GM23338 (cell line): ENCODE data around the gene SLC12A6. TPM values are rescaled to one million over a fixed set of nuclear protein-coding genes. Genes with fewer than 3 reads are reported as not detected.
A peak's percentile ranks its signal among the peaks of the same experiment; 100 is the strongest.

Experiments
- ATAC-seq: fragments of 200-7000 bp; cut with Tn5 transposase; 3 replicates; pipeline ENCODE4 v1.9.1; 2020
- DNase-seq: peaks from one replicate; pipeline ENCODE4 v3.0.0-alpha.2; 2015; ENCODE audit warnings: low spot score
- H2AFZ ChIP-seq: fragments of 200-600 bp; sonication (generic); 2 replicates; pipeline ENCODE4 v1.8.0; 2016; ENCODE audit warnings: antibody characterized with exemption, mild to moderate bottlenecking, moderate library complexity
- H3F3A ChIP-seq: fragments of 200-600 bp; sonication (generic); replicated peaks from 2 replicates; pipeline ENCODE4 v1.8.0; 2017; ENCODE audit warnings: antibody characterized with exemption, mixed run types, low read depth
- H3K27ac ChIP-seq: fragments of 200-600 bp; sonication (generic); 2 replicates; pipeline ENCODE4 v1.6.1; 2016; ENCODE audit warnings: low read depth
- H3K27me3 ChIP-seq: fragments of 200-600 bp; sonication (generic); 2 replicates; pipeline ENCODE4 v1.8.0; 2016; ENCODE audit warnings: mild to moderate bottlenecking, mixed run types, moderate library complexity; ENCODE audit not compliant: insufficient read depth
- H3K36me3 ChIP-seq: fragments of 200-600 bp; sonication (generic); 2 replicates; pipeline ENCODE4 v1.8.0; 2016; ENCODE audit warnings: mild to moderate bottlenecking; ENCODE audit not compliant: insufficient read depth
- H3K4me1 ChIP-seq: fragments of 200-600 bp; sonication (generic); 2 replicates; pipeline ENCODE4 v1.8.0; 2016; ENCODE audit warnings: mild to moderate bottlenecking, moderate library complexity; ENCODE audit not compliant: insufficient read depth
- H3K4me2 ChIP-seq: fragments of 200-600 bp; sonication (generic); 2 replicates; pipeline ENCODE4 v1.7.1; 2017; ENCODE audit warnings: mixed run types
- H3K4me3 ChIP-seq: fragments of 200-600 bp; sonication (generic); 2 replicates; pipeline ENCODE4 v1.6.1; 2016; ENCODE audit warnings: mixed run types
- H3K79me2 ChIP-seq: fragments of 200-600 bp; sonication (generic); replicated peaks from 2 replicates; pipeline ENCODE4 v1.8.0; 2017; ENCODE audit warnings: mild to moderate bottlenecking; ENCODE audit not compliant: insufficient read depth
- H3K9me2 ChIP-seq: fragments of 200-600 bp; sonication (generic); 2 replicates; pipeline ENCODE4 v1.8.0; 2017; ENCODE audit not compliant: insufficient read depth
- H4K20me1 ChIP-seq: fragments of 200-600 bp; sonication (generic); replicated peaks from 2 replicates; pipeline ENCODE4 v1.8.0; 2017; ENCODE audit warnings: mild to moderate bottlenecking; ENCODE audit not compliant: insufficient read depth
- H3K27ac Mint-ChIP-seq: 2 replicates; pipeline ENCODE4 v1.8.0; 2020; ENCODE audit warnings: inconsistent platforms, mild to moderate bottlenecking, moderate library complexity, mixed read lengths
- H3K27me3 Mint-ChIP-seq: 3 replicates; pipeline ENCODE4 v1.8.0; 2022; ENCODE audit warnings: low read depth, mild to moderate bottlenecking, moderate library complexity, mixed read lengths, inconsistent platforms; ENCODE audit not compliant: insufficient read depth, poor library complexity
- H3K36me3 Mint-ChIP-seq: 3 replicates; pipeline ENCODE4 v1.8.0; 2021; ENCODE audit warnings: low read depth, mild to moderate bottlenecking, inconsistent platforms, moderate library complexity, mixed read lengths
- H3K4me1 Mint-ChIP-seq: 3 replicates; pipeline ENCODE4 v1.8.0; 2020; ENCODE audit warnings: mild to moderate bottlenecking, inconsistent platforms, mixed read lengths
- H3K4me3 Mint-ChIP-seq: 3 replicates; pipeline ENCODE4 v1.8.0; 2021; ENCODE audit warnings: moderate library complexity, mild to moderate bottlenecking, inconsistent platforms, mixed read lengths
- H3K9me3 Mint-ChIP-seq: 3 replicates; pipeline ENCODE4 v1.8.0; 2020; ENCODE audit warnings: moderate library complexity, mild to moderate bottlenecking, inconsistent platforms, mixed read lengths
- CREB1 ChIP-seq: fragments of 250-450 bp; sonication (Bioruptor Pico); IDR thresholded peaks from 2 replicates; pipeline ENCODE4 v1.5.0; 2020; ENCODE audit warnings: low read depth, mild to moderate bottlenecking, moderate library complexity
- EZH2 ChIP-seq: fragments of 200-600 bp; sonication (generic); IDR thresholded peaks from one replicate; pipeline ENCODE4 v1.8.0; 2017; ENCODE audit warnings: antibody characterized with exemption, mild to moderate bottlenecking, low read depth; ENCODE audit not compliant: unreplicated experiment
- EZH2phosphoT487 ChIP-seq: fragments of 200-600 bp; sonication (generic); IDR thresholded peaks from one replicate; pipeline ENCODE4 v1.8.1; 2018; ENCODE audit warnings: antibody characterized with exemption; ENCODE audit not compliant: unreplicated experiment
- JUNB ChIP-seq: IDR thresholded peaks from one replicate; pipeline ENCODE4 v1.6.1; 2016; ENCODE audit warnings: antibody characterized with exemption; ENCODE audit not compliant: unreplicated experiment
- NANOG ChIP-seq: IDR thresholded peaks from 2 replicates; pipeline ENCODE4 v1.6.1; 2016; ENCODE audit warnings: antibody characterized with exemption, borderline replicate concordance
- POLR2AphosphoS5 ChIP-seq: IDR thresholded peaks from 2 replicates; pipeline ENCODE4 v1.6.1; 2016; ENCODE audit warnings: antibody characterized with exemption, low read depth
- STAT1 ChIP-seq: IDR thresholded peaks from one replicate; pipeline ENCODE4 v1.6.1; 2016; ENCODE audit warnings: antibody characterized with exemption; ENCODE audit not compliant: unreplicated experiment
- ZNF114 ChIP-seq: fragments of 250-450 bp; sonication (Bioruptor Pico); IDR thresholded peaks from 2 replicates; pipeline ENCODE4 v1.5.0; 2020; ENCODE audit warnings: mild to moderate bottlenecking, moderate library complexity
- ZNF331 ChIP-seq: fragments of 250-450 bp; sonication (Bioruptor Pico); IDR thresholded peaks from 2 replicates; pipeline ENCODE4 v1.5.0; 2020; ENCODE audit warnings: low read depth, mild to moderate bottlenecking, moderate library complexity
- polyA plus RNA-seq: library from polyadenylated mRNA; unstranded; fragments of >200 nt; fragmentation: Nextera tagmentation; extraction: Ambion mirVana; gene quantifications from 2 replicates; pipeline ENCODE4 v1.2.1, GENCODE V29; 2016
- total RNA-seq: library from RNA; depleted of rRNA; stranded (reverse); fragments of >200 nt; shearing (Covaris generic); gene quantifications from 2 replicates; pipeline ENCODE4 v1.2.3, GENCODE V29; 2014
- TF ChIP-seq, protein P1 (sequence below), 2 experiments: fragments of 200-600 bp in 1 of 2; sonication (generic) in 1 of 2; conservative IDR thresholded peaks; 2 replicates each; pipeline versions ENCODE4 v1.5.1 to v1.6.1; 2016 to 2017; ENCODE audit warnings: antibody characterized with exemption in 2 of 2, low read depth in 2 of 2, mild to moderate bottlenecking in 2 of 2, moderate library complexity in 1 of 2
- TF ChIP-seq, protein P2 (sequence below): IDR thresholded peaks from 2 replicates; pipeline ENCODE4 v1.6.1; 2016; ENCODE audit warnings: antibody characterized with exemption
- TF ChIP-seq, protein P3 (sequence below): IDR thresholded peaks from one replicate; pipeline ENCODE4 v1.6.1; 2018; ENCODE audit warnings: antibody characterized with exemption; ENCODE audit not compliant: unreplicated experiment
- TF ChIP-seq, protein P4 (sequence below): fragments of 250-450 bp; sonication (Bioruptor Pico); IDR thresholded peaks from 2 replicates; pipeline ENCODE4 v1.5.0; 2020; ENCODE audit warnings: mild to moderate bottlenecking, moderate library complexity

SLC12A6 gene
- total and polyA plus RNA-seq, 2 experiments from 2014 or later = 2.4 to 14.1 TPM

DNA sequence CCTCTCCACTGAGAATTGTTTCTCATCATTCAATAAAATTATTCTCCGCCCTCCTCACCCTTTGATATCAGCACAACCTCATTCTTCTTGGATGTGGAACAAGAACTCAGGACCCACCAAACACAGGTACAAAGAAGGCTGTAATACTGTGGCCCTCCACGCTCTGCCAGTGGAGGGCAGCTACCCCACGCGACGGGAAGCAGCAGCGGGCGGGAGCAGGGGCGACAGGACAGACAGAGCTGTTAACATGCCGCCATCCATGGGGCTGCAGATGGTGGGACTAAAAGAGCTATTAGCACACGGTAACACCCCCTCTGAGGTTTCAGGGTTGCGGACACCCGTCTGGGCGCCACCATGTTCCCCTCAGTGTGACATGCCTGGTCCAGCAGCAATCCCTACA is 75.2 kb downstream of the SLC12A6 start:
- H3K27me3 ChIP-seq = no peaks in the 10 kb centered on the region
- Mint-ChIP-seq H3K4me1 (no peaks in the 10 kb centered on the region), H3K27me3 (no peaks in the 10 kb centered on the region), H3K4me3 (no peak overlapping the region), H3K36me3 (no peaks in the 10 kb centered on the region), H3K9me3 (no peaks in the 10 kb centered on the region), H3K27ac (no peak overlapping the region)
- H3K4me3 ChIP-seq = no peak overlapping the region
- no peaks in the 10 kb centered on the region for H4K20me1 ChIP-seq
- no peak for DNase-seq
- 0 out of 3 replicates have a peak, but pooled peaks have one; percentile 36 for ATAC-seq
- TF ChIP-seq, protein P1, sequence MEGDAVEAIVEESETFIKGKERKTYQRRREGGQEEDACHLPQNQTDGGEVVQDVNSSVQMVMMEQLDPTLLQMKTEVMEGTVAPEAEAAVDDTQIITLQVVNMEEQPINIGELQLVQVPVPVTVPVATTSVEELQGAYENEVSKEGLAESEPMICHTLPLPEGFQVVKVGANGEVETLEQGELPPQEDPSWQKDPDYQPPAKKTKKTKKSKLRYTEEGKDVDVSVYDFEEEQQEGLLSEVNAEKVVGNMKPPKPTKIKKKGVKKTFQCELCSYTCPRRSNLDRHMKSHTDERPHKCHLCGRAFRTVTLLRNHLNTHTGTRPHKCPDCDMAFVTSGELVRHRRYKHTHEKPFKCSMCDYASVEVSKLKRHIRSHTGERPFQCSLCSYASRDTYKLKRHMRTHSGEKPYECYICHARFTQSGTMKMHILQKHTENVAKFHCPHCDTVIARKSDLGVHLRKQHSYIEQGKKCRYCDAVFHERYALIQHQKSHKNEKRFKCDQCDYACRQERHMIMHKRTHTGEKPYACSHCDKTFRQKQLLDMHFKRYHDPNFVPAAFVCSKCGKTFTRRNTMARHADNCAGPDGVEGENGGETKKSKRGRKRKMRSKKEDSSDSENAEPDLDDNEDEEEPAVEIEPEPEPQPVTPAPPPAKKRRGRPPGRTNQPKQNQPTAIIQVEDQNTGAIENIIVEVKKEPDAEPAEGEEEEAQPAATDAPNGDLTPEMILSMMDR (conservative IDR thresholded peaks at IDR 0.05; ENCODE audit: low read depth in 2 of 2) = no peak; a peak in 1 of 4 replicates
- TF ChIP-seq ZNF114 = no peak
- TF ChIP-seq CREB1 (CRISPR knock-in tag) = no peak
- TF ChIP-seq JUNB = no peak
- no peak for TF ChIP-seq EZH2phosphoT487
- TF ChIP-seq ZNF331 (CRISPR knock-in tag) = no peak
- TF ChIP-seq POLR2AphosphoS5 = no peak
- TF ChIP-seq EZH2 = no peak
- no peak for TF ChIP-seq NANOG
- no peak for TF ChIP-seq STAT1
- TF ChIP-seq, protein P2, sequence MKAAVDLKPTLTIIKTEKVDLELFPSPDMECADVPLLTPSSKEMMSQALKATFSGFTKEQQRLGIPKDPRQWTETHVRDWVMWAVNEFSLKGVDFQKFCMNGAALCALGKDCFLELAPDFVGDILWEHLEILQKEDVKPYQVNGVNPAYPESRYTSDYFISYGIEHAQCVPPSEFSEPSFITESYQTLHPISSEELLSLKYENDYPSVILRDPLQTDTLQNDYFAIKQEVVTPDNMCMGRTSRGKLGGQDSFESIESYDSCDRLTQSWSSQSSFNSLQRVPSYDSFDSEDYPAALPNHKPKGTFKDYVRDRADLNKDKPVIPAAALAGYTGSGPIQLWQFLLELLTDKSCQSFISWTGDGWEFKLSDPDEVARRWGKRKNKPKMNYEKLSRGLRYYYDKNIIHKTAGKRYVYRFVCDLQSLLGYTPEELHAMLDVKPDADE = no peak
- TF ChIP-seq, protein P3, sequence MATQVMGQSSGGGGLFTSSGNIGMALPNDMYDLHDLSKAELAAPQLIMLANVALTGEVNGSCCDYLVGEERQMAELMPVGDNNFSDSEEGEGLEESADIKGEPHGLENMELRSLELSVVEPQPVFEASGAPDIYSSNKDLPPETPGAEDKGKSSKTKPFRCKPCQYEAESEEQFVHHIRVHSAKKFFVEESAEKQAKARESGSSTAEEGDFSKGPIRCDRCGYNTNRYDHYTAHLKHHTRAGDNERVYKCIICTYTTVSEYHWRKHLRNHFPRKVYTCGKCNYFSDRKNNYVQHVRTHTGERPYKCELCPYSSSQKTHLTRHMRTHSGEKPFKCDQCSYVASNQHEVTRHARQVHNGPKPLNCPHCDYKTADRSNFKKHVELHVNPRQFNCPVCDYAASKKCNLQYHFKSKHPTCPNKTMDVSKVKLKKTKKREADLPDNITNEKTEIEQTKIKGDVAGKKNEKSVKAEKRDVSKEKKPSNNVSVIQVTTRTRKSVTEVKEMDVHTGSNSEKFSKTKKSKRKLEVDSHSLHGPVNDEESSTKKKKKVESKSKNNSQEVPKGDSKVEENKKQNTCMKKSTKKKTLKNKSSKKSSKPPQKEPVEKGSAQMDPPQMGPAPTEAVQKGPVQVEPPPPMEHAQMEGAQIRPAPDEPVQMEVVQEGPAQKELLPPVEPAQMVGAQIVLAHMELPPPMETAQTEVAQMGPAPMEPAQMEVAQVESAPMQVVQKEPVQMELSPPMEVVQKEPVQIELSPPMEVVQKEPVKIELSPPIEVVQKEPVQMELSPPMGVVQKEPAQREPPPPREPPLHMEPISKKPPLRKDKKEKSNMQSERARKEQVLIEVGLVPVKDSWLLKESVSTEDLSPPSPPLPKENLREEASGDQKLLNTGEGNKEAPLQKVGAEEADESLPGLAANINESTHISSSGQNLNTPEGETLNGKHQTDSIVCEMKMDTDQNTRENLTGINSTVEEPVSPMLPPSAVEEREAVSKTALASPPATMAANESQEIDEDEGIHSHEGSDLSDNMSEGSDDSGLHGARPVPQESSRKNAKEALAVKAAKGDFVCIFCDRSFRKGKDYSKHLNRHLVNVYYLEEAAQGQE = no peak
- TF ChIP-seq, protein P4, sequence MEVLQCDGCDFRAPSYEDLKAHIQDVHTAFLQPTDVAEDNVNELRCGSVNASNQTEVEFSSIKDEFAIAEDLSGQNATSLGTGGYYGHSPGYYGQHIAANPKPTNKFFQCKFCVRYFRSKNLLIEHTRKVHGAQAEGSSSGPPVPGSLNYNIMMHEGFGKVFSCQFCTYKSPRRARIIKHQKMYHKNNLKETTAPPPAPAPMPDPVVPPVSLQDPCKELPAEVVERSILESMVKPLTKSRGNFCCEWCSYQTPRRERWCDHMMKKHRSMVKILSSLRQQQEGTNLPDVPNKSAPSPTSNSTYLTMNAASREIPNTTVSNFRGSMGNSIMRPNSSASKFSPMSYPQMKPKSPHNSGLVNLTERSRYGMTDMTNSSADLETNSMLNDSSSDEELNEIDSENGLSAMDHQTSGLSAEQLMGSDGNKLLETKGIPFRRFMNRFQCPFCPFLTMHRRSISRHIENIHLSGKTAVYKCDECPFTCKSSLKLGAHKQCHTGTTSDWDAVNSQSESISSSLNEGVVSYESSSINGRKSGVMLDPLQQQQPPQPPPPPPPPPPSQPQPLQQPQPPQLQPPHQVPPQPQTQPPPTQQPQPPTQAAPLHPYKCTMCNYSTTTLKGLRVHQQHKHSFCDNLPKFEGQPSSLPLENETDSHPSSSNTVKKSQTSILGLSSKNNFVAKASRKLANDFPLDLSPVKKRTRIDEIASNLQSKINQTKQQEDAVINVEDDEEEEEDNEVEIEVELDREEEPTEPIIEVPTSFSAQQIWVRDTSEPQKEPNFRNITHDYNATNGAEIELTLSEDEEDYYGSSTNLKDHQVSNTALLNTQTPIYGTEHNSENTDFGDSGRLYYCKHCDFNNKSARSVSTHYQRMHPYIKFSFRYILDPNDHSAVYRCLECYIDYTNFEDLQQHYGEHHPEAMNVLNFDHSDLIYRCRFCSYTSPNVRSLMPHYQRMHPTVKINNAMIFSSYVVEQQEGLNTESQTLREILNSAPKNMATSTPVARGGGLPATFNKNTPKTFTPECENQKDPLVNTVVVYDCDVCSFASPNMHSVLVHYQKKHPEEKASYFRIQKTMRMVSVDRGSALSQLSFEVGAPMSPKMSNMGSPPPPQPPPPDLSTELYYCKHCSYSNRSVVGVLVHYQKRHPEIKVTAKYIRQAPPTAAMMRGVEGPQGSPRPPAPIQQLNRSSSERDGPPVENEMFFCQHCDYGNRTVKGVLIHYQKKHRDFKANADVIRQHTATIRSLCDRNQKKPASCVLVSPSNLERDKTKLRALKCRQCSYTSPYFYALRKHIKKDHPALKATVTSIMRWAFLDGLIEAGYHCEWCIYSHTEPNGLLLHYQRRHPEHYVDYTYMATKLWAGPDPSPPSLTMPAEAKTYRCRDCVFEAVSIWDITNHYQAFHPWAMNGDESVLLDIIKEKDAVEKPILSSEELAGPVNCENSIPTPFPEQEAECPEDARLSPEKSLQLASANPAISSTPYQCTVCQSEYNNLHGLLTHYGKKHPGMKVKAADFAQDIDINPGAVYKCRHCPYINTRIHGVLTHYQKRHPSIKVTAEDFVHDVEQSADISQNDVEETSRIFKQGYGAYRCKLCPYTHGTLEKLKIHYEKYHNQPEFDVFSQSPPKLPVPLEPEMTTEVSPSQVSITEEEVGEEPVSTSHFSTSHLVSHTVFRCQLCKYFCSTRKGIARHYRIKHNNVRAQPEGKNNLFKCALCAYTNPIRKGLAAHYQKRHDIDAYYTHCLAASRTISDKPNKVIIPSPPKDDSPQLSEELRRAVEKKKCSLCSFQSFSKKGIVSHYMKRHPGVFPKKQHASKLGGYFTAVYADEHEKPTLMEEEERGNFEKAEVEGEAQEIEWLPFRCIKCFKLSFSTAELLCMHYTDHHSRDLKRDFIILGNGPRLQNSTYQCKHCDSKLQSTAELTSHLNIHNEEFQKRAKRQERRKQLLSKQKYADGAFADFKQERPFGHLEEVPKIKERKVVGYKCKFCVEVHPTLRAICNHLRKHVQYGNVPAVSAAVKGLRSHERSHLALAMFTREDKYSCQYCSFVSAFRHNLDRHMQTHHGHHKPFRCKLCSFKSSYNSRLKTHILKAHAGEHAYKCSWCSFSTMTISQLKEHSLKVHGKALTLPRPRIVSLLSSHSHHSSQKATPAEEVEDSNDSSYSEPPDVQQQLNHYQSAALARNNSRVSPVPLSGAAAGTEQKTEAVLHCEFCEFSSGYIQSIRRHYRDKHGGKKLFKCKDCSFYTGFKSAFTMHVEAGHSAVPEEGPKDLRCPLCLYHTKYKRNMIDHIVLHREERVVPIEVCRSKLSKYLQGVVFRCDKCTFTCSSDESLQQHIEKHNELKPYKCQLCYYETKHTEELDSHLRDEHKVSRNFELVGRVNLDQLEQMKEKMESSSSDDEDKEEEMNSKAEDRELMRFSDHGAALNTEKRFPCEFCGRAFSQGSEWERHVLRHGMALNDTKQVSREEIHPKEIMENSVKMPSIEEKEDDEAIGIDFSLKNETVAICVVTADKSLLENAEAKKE (CRISPR knock-in tag) = no peak
- H3K27ac ChIP-seq = no peak overlapping the region
- no peak overlapping the region for H2AFZ ChIP-seq
- H3K4me2 ChIP-seq = no peak overlapping the region
- no peaks in the 10 kb centered on the region for H3K36me3 ChIP-seq
- no peaks in the 10 kb centered on the region for H3K79me2 ChIP-seq
- no peaks in the 10 kb centered on the region for H3K9me2 ChIP-seq
- H3K4me1 ChIP-seq = no peaks in the 10 kb centered on the region
- H3F3A ChIP-seq = no peaks in the 10 kb centered on the region
